ENCODE measurements around the gene TLK2.
"Not testable (repeated sequence)": the region's sequence is repeated elsewhere in the genome, so short reads cannot be mapped to it uniquely, and the experiment has no call there.

DNA sequence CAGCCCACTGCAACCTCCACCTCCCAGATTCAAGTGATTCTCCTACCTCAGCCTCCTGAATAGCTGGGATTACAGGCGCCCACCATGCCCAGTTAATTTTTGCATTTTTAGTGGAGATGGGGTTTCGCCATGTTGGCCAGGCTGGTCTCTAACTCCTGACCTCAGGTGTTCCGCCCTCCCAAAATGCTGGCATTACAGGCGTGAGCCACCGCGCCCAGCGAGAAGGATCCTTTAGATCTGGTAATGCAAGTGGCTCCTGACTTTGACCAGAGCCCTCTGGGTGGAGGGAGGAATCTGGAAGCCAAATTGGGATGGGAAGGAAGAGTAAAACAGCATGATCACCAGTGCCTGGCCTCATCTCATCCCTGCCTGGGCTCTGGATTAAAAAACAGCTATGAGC is 13.4 kb upstream of the TLK2 start:
- TF ChIP-seq, protein P1, sequence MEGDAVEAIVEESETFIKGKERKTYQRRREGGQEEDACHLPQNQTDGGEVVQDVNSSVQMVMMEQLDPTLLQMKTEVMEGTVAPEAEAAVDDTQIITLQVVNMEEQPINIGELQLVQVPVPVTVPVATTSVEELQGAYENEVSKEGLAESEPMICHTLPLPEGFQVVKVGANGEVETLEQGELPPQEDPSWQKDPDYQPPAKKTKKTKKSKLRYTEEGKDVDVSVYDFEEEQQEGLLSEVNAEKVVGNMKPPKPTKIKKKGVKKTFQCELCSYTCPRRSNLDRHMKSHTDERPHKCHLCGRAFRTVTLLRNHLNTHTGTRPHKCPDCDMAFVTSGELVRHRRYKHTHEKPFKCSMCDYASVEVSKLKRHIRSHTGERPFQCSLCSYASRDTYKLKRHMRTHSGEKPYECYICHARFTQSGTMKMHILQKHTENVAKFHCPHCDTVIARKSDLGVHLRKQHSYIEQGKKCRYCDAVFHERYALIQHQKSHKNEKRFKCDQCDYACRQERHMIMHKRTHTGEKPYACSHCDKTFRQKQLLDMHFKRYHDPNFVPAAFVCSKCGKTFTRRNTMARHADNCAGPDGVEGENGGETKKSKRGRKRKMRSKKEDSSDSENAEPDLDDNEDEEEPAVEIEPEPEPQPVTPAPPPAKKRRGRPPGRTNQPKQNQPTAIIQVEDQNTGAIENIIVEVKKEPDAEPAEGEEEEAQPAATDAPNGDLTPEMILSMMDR (IDR thresholded peaks at IDR 0.05): not testable (repeated sequence)
- not testable (repeated sequence) for TF ChIP-seq POLR2A (IDR thresholded peaks at IDR 0.05)
